OCI-LY1 (cell line): ENCODE measurements around the gene COG2.

Experiments
- H2AFZ ChIP-seq: fragments of 200-600 bp; sonication (generic), shearing (Covaris generic); 2 replicates; pipeline ENCODE4 v1.6.0; 2014; ENCODE audit warnings: antibody characterized with exemption, mild to moderate bottlenecking, low read length
- H3F3A ChIP-seq: fragments of 200-600 bp; sonication (generic), shearing (Covaris generic); 2 replicates; pipeline ENCODE4 v1.6.0; 2014; ENCODE audit warnings: mild to moderate bottlenecking, antibody characterized with exemption, low read length, moderate library complexity; ENCODE audit not compliant: insufficient read depth
- H3K27ac ChIP-seq: fragments of 200-600 bp; sonication (generic); 2 replicates; pipeline ENCODE4 v1.5.1; 2014; ENCODE audit warnings: low read length, mixed run types, mild to moderate bottlenecking, low read depth; ENCODE audit not compliant: poor library complexity, severe bottlenecking
- H3K27me3 ChIP-seq: fragments of 200-600 bp; sonication (generic); 2 replicates; pipeline ENCODE4 v1.6.0; 2014; ENCODE audit warnings: antibody characterized with exemption, mild to moderate bottlenecking, low read length, moderate library complexity; ENCODE audit not compliant: insufficient read depth
- H3K36me3 ChIP-seq: fragments of 200-600 bp; sonication (generic); 2 replicates; pipeline ENCODE4 v1.6.1; 2014; ENCODE audit warnings: mild to moderate bottlenecking, antibody characterized with exemption, low read length, moderate library complexity, mixed read lengths; ENCODE audit not compliant: insufficient read depth
- H3K4me1 ChIP-seq: fragments of 200-600 bp; sonication (generic); 2 replicates; pipeline ENCODE4 v1.5.1; 2014; ENCODE audit warnings: mild to moderate bottlenecking, low read length, moderate library complexity; ENCODE audit not compliant: insufficient read depth, severe bottlenecking
- H3K4me2 ChIP-seq: fragments of 200-600 bp; sonication (generic), shearing (Covaris generic); 2 replicates; pipeline ENCODE4 v1.6.1; 2014; ENCODE audit warnings: low read length
- H3K4me3 ChIP-seq: fragments of 200-600 bp; sonication (generic); 2 replicates; pipeline ENCODE4 v1.5.1; 2014; ENCODE audit warnings: low read length, low read depth, mild to moderate bottlenecking, mixed read lengths; ENCODE audit not compliant: poor library complexity, severe bottlenecking
- H3K79me2 ChIP-seq: fragments of 200-600 bp; shearing (Covaris generic); 2 replicates; pipeline ENCODE4 v1.6.1; 2016; ENCODE audit warnings: mixed run types, low read length, mixed read lengths; ENCODE audit not compliant: insufficient read depth
- H3K9ac ChIP-seq: fragments of 200-600 bp; sonication (generic), shearing (Covaris generic); 2 replicates; pipeline ENCODE4 v1.6.1; 2014; ENCODE audit warnings: mild to moderate bottlenecking, low read length, mixed read lengths
- H3K9me2 ChIP-seq: fragments of 200-600 bp; sonication (generic), shearing (Covaris generic); 2 replicates; pipeline ENCODE4 v1.6.1; 2014; ENCODE audit warnings: low read depth, mild to moderate bottlenecking, low read length, mixed read lengths
- H3K9me3 ChIP-seq: fragments of 200-600 bp; shearing (Covaris generic); 2 replicates; pipeline ENCODE4 v1.6.1; 2014; ENCODE audit warnings: low read length, mixed read lengths
- H4K20me1 ChIP-seq: fragments of 200-600 bp; sonication (generic), shearing (Covaris generic); 2 replicates; pipeline ENCODE4 v1.6.0; 2016; ENCODE audit warnings: mild to moderate bottlenecking, low read length; ENCODE audit not compliant: insufficient read depth
- CTCF ChIP-seq: fragments of 200-600 bp; sonication (generic), shearing (Covaris generic); IDR thresholded peaks from 2 replicates; pipeline ENCODE4 v1.5.1; 2017; ENCODE audit warnings: mild to moderate bottlenecking, antibody characterized with exemption, low read length, moderate library complexity, mixed read lengths
- EZH2 ChIP-seq: fragments of 200-600 bp; sonication (generic), shearing (Covaris generic); IDR thresholded peaks from 2 replicates; pipeline ENCODE4 v1.8.0; 2017; ENCODE audit warnings: borderline replicate concordance, mixed run types, mild to moderate bottlenecking, antibody characterized with exemption, low read length, moderate library complexity, mixed read lengths

The COG2 gene

GRCh38 chr1:230709619-230710542 lies 67.6 kb downstream of the COG2 start:
- no peak overlapping the region for H2AFZ ChIP-seq
- TF ChIP-seq CTCF (no peak), EZH2 (no peak)
- no peaks in the 10 kb centered on the region for H3K4me1 ChIP-seq
- H3K4me2 ChIP-seq = no peak overlapping the region
- H3K79me2 ChIP-seq = no peaks in the 10 kb centered on the region
- H3K27me3 ChIP-seq = no peaks in the 10 kb centered on the region; the same call in 1 of the 2 replicates
- no peaks in the 10 kb centered on the region for H3K36me3 ChIP-seq
- H3K27ac ChIP-seq = no peak overlapping the region
- no peaks in the 10 kb centered on the region for H3K9me3 ChIP-seq
- no peaks in the 10 kb centered on the region for H3F3A ChIP-seq
- no peak overlapping the region for H3K9ac ChIP-seq
- H3K9me2 ChIP-seq = no peaks in the 10 kb centered on the region
- H4K20me1 ChIP-seq = no peaks in the 10 kb centered on the region
- no peak overlapping the region for H3K4me3 ChIP-seq

- H3K9ac ChIP-seq = no peak overlapping the region
- H3K27ac ChIP-seq = no peak overlapping the region
Observed at GRCh38 chr1:230710543-230710904, 68.2 kb downstream of the COG2 start.

GRCh38 chr1:230711245-230711644 lies 69.0 kb downstream of the COG2 start:
- H3F3A ChIP-seq = no peaks in the 10 kb centered on the region
- H3K27ac ChIP-seq = no peak overlapping the region
- no peaks in the 10 kb centered on the region for H3K36me3 ChIP-seq
- no peaks in the 10 kb centered on the region for H4K20me1 ChIP-seq
- H3K9me2 ChIP-seq = no peaks in the 10 kb centered on the region
- H3K27me3 ChIP-seq = no peaks in the 10 kb centered on the region; the same call in 1 of the 2 replicates
- TF ChIP-seq CTCF (no peak), EZH2 (no peak)
- no peak overlapping the region for H3K4me2 ChIP-seq
- no peaks in the 10 kb centered on the region for H3K79me2 ChIP-seq
- no peak overlapping the region for H3K9ac ChIP-seq
- H2AFZ ChIP-seq = no peak overlapping the region
- H3K9me3 ChIP-seq = no peaks in the 10 kb centered on the region
- H3K4me3 ChIP-seq = no peak overlapping the region
- no peaks in the 10 kb centered on the region for H3K4me1 ChIP-seq

More at GRCh38 chr1:230710543-230710904, 68.2 kb downstream of the COG2 start:
- H3K9me2 ChIP-seq = no peaks in the 10 kb centered on the region
- no peaks in the 10 kb centered on the region for H3K9me3 ChIP-seq
- H3K4me3 ChIP-seq = no peak overlapping the region
- no peaks in the 10 kb centered on the region for H3F3A ChIP-seq
- H4K20me1 ChIP-seq = no peaks in the 10 kb centered on the region
- H3K27me3 ChIP-seq = no peaks in the 10 kb centered on the region; the same call in 1 of the 2 replicates
- no peaks in the 10 kb centered on the region for H3K4me1 ChIP-seq
- H3K79me2 ChIP-seq = no peaks in the 10 kb centered on the region
- no peak for TF ChIP-seq CTCF
- TF ChIP-seq EZH2 = no peak
- H3K36me3 ChIP-seq = no peaks in the 10 kb centered on the region
- no peak overlapping the region for H2AFZ ChIP-seq
- no peak overlapping the region for H3K4me2 ChIP-seq
